ENCODE data around the gene TMEM217. TPM values are rescaled to one million over a fixed set of nuclear protein-coding genes. Genes with fewer than 3 reads are reported as not detected.
"Not testable (repeated sequence)": the region's sequence is repeated elsewhere in the genome, so short reads cannot be mapped to it uniquely, and the experiment has no call there.

TMEM217 gene
- total RNA-seq, 1 donor from 2014 or later: 1.4 TPM

- peaks cover 8% of the 10 kb centered on the region for H3K9me3 Mint-ChIP-seq (ENCODE audit: low read depth)
Observed at GRCh38 chr6:37187321-37188022, 70.5 kb downstream of the TMEM217 start.

GRCh38 chr6:37185949-37186720 lies 71.8 kb downstream of the TMEM217 start:
- DNase-seq (ENCODE audit: low spot score, unreplicated experiment); H3K4me1 Mint-ChIP-seq (ENCODE audit: low read depth); H3K27ac Mint-ChIP-seq; H3K4me3 Mint-ChIP-seq (ENCODE audit: low read depth); H3K36me3 Mint-ChIP-seq (ENCODE audit: insufficient read depth); H3K9me3 Mint-ChIP-seq (ENCODE audit: low read depth); H3K27me3 Mint-ChIP-seq: not testable (repeated sequence)

More at GRCh38 chr6:37187321-37188022, 70.5 kb downstream of the TMEM217 start:
- Mint-ChIP-seq H3K4me3 (ENCODE audit: low read depth) (no peak overlapping the region), H3K36me3 (ENCODE audit: insufficient read depth) (no peaks in the 10 kb centered on the region), H3K27ac (no peak overlapping the region), H3K4me1 (ENCODE audit: low read depth) (peaks cover under 1% of the 10 kb centered on the region), H3K27me3 (no peaks in the 10 kb centered on the region)
- no peak for DNase-seq (ENCODE audit: low spot score, unreplicated experiment)
- no peak for TF ChIP-seq CTCF (IDR thresholded peaks at IDR 0.05; ENCODE audit: unreplicated experiment)

- Mint-ChIP-seq H3K4me1 (ENCODE audit: low read depth) (no peaks in the 10 kb centered on the region), H3K36me3 (ENCODE audit: insufficient read depth) (no peaks in the 10 kb centered on the region), H3K9me3 (ENCODE audit: low read depth) (peaks cover 8% of the 10 kb centered on the region), H3K4me3 (ENCODE audit: low read depth) (no peak overlapping the region), H3K27me3 (no peaks in the 10 kb centered on the region), H3K27ac (no peak overlapping the region)
- DNase-seq (ENCODE audit: low spot score, unreplicated experiment): no peak
- no peak for TF ChIP-seq CTCF (IDR thresholded peaks at IDR 0.05; ENCODE audit: unreplicated experiment)
Observed at GRCh38 chr6:37182736-37183590, 75.0 kb downstream of the TMEM217 start.

GRCh38 chr6:37180610-37181009 lies 77.3 kb downstream of the TMEM217 start:
- H3K27ac Mint-ChIP-seq; H3K27me3 Mint-ChIP-seq; H3K4me1 Mint-ChIP-seq (ENCODE audit: low read depth); H3K36me3 Mint-ChIP-seq (ENCODE audit: insufficient read depth); H3K9me3 Mint-ChIP-seq (ENCODE audit: low read depth); H3K4me3 Mint-ChIP-seq (ENCODE audit: low read depth); DNase-seq (ENCODE audit: low spot score, unreplicated experiment): not testable (repeated sequence)

- DNase-seq (ENCODE audit: low spot score, unreplicated experiment): no peak
- Mint-ChIP-seq H3K4me1 (ENCODE audit: low read depth) (no peaks in the 10 kb centered on the region), H3K27ac (no peak overlapping the region), H3K27me3 (no peaks in the 10 kb centered on the region), H3K9me3 (ENCODE audit: low read depth) (no peaks in the 10 kb centered on the region), H3K4me3 (ENCODE audit: low read depth) (no peak overlapping the region), H3K36me3 (ENCODE audit: insufficient read depth) (peaks cover under 1% of the 10 kb centered on the region)
- no peak for TF ChIP-seq CTCF (IDR thresholded peaks at IDR 0.05; ENCODE audit: unreplicated experiment)
Observed at GRCh38 chr6:37180075-37180474, 77.9 kb downstream of the TMEM217 start.

GRCh38 chr6:37177935-37178517 lies 79.9 kb downstream of the TMEM217 start:
- Mint-ChIP-seq H3K9me3 (ENCODE audit: low read depth) (no peaks in the 10 kb centered on the region), H3K4me1 (ENCODE audit: low read depth) (no peaks in the 10 kb centered on the region), H3K27ac (no peak overlapping the region), H3K27me3 (no peaks in the 10 kb centered on the region), H3K4me3 (ENCODE audit: low read depth) (no peak overlapping the region), H3K36me3 (ENCODE audit: insufficient read depth) (peaks cover 11% of the 10 kb centered on the region)
- DNase-seq (ENCODE audit: low spot score, unreplicated experiment): no peak
- no peak for TF ChIP-seq CTCF (IDR thresholded peaks at IDR 0.05; ENCODE audit: unreplicated experiment)
